HEK293T (cell line): ENCODE measurements around the gene ASTN2.

Experiments
- ELF4 ChIP-seq: fragments of 450-650 bp; IDR thresholded peaks from 2 replicates; pipeline ENCODE4 v1.6.1; 2017; ENCODE audit warnings: antibody characterized with exemption
- FOXM1 ChIP-seq: fragments of 450-650 bp; IDR thresholded peaks from 2 replicates; pipeline ENCODE4 v1.6.1; 2017; ENCODE audit warnings: mild to moderate bottlenecking, borderline replicate concordance
- SUZ12 ChIP-seq: fragments of 450-650 bp; IDR thresholded peaks from 2 replicates; pipeline ENCODE4 v1.6.1; 2016; ENCODE audit warnings: mild to moderate bottlenecking

DNA sequence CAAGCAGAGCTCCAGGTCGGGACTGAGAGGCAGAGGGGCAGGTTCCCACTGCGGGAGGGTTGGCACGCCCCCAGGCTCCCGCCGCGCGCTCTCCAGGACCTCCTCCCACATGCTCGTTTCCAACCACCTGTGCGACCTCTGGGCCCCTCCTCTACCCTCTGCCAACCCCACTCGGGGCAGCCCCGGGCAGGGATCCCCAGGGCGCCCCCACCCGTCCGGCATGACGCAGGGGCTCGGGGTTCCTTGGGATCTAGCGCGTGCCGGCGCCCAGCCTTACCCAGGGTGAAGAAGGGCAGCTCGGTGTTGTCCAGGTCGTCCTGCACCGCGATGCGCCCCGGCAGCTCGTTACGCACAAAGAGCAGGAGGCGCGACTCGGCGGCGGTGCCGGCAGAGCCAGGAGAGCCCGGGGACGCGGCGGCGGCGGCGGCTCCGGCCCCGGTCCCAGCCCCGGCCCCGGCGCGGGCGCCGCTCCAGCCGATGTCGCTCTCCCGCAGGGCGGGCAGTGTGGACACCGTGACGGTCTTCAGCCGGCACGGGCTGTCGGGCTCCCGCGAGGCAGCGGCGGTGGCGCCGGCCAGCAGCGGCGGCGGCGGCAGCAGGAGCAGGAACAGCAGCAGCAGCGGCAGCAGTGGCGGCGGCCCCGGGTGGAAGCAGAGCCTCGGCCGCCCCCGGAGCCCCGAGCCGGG, 494 bp downstream of the ASTN2 start:
- TF ChIP-seq ELF4 (no peak), FOXM1 (no peak), SUZ12 (no peak)
